Right lobe of liver (tissue), 6 donors: ENCODE measurements around the gene PTPN18. TPM values are rescaled to one million over a fixed set of nuclear protein-coding genes. Genes with fewer than 3 reads are reported as not detected.

Experiments
- ATAC-seq, 4 donors: fragments of 200-7000 bp; cut with Tn5 transposase; one replicate each; pipeline ENCODE4 v1.9.1; 2020; ENCODE audit warnings: mild to moderate bottlenecking in 4 of 4, moderate library complexity in 4 of 4
- DNase-seq, 3 donors: peaks; one replicate each; pipeline ENCODE4 v3.0.0-alpha.2; 2020
- H3K27ac ChIP-seq, 3 donors: fragments of 200-600 bp; one replicate each; pipeline ENCODE4 v1.8.0; 2022
- H3K27me3 ChIP-seq, 2 donors: fragments of 200-600 bp; one replicate each; pipeline ENCODE4 v1.8.0; 2022
- H3K36me3 ChIP-seq, 4 donors: fragments of 200-600 bp; sonication (generic) in 1 of 4; one replicate each; pipeline versions ENCODE4 v1.5.1 to v1.8.0; 2017 to 2022; ENCODE audit warnings: control low read depth in 1 of 4
- H3K4me1 ChIP-seq, 4 donors: fragments of 200-600 bp; sonication (generic) in 1 of 4; one replicate each; pipeline versions ENCODE4 v1.5.1 to v1.8.0; 2017 to 2022; ENCODE audit warnings: control low read depth in 1 of 4
- H3K4me3 ChIP-seq, 3 donors: fragments of 200-600 bp; one replicate each; pipeline ENCODE4 v1.8.0; 2022
- H3K9me3 ChIP-seq, 4 donors: fragments of 200-600 bp; sonication (generic) in 1 of 4; one replicate each; pipeline versions ENCODE4 v1.5.1 to v1.8.0; 2017 to 2022; ENCODE audit warnings: control low read depth in 1 of 4
- CTCF ChIP-seq, 4 donors: fragments of 200-600 bp in 3 of 4; fragments of 450-650 bp in 1 of 4; IDR thresholded peaks; one replicate each; pipeline versions ENCODE4 v1.5.1 to v1.8.0; 2016 to 2022; ENCODE audit warnings: antibody characterized with exemption in 4 of 4, mild to moderate bottlenecking in 2 of 4
- POLR2A ChIP-seq: fragments of 450-650 bp; IDR thresholded peaks from one replicate; pipeline ENCODE4 v1.6.1; 2017; ENCODE audit warnings: antibody characterized with exemption, mild to moderate bottlenecking
- WGBS: methylation state at CpG from one replicate; pipeline ENCODE4 v1.1.6; 2018; ENCODE audit warnings: low coverage, low lambda C conversion rate; ENCODE audit not compliant: insufficient coverage; ENCODE audit errors: missing lambda C conversion rate; 5-methylcytosine and 5-hydroxymethylcytosine counted together
- intact Hi-C, 2 donors: fragments of 100-400 bp; cut with DNase I; formaldehyde crosslinking; loops; one replicate each; pipeline versions ENCODE4 v1.11.2 to v1.14.1; 2022
- total RNA-seq, 6 experiments: library from RNA; depleted of rRNA in 2 of 6; stranded (reverse); fragments of >200 nt in 2 of 6; fragmentation: NEBNext Ultra II Directional in 3 of 6; extraction: Animal tissue kit (Norgen Biotek cat#: 25700) in 3 of 6; gene quantifications; one replicate each; pipeline versions ENCODE4 v1.1.0 to v1.2.4, GENCODE V29; 2016 to 2023
- donor health status: DM: no; HTN: yes; CAD: no.
- donor health status: DM: no; HTN: no; CAD: no.
- donor health status: DM: no; HTN: no; CAD: no.
- donor health status: DM: no; HTN: yes; CAD: no.
- donor health status: DM: no; HTN: yes; CAD: no.

PTPN18 gene
- total RNA-seq, 6 experiments from 2014 or later: 25.6 to 43.5 (median 30.3) TPM

- DNase-seq (no peak), ATAC-seq (no peak)
- H3K27me3 ChIP-seq: no peaks in the 10 kb centered on the region
- no peak overlapping the region for H3K27ac ChIP-seq
- H3K9me3 ChIP-seq: no peaks in the 10 kb centered on the region
- no peak overlapping the region for H3K4me3 ChIP-seq
- no peaks in the 10 kb centered on the region for H3K36me3 ChIP-seq
- TF ChIP-seq POLR2A (no peak), CTCF (IDR thresholded peaks at IDR 0.05) (no peak)
- WGBS: no CpG with 5 or more reads among the region's 1 CpG
- peaks cover 0 to 12% (median 0%) of the 10 kb centered on the region in 4 donors for H3K4me1 ChIP-seq
- intact Hi-C loops: no loop called here
Observed at GRCh38 chr2:130354139-130354428, 1.8 kb upstream of the PTPN18 start.

- Histone ChIP-seq H3K9me3 (no peaks in the 10 kb centered on the region), H3K36me3 (no peaks in the 10 kb centered on the region), H3K4me3 (peak overlapping the region; percentile 74 to 93 (median 82)), H3K27ac (peak overlapping the region; percentile 49 to 84 (median 83)), H3K27me3 (no peaks in the 10 kb centered on the region), H3K4me1 (peaks cover 0 to 12% (median 0%) of the 10 kb centered on the region in 4 donors)
- DNase-seq (no peak), ATAC-seq (peak in 2 of 4 donors; percentile 5)
- intact Hi-C loops: no loop called here
- no peak for TF ChIP-seq POLR2A
- no peak for TF ChIP-seq CTCF (IDR thresholded peaks at IDR 0.05)
- 14% methylated on average over 16 of the region's 21 CpGs for WGBS
Observed at GRCh38 chr2:130355172-130355577, 681 bp upstream of the PTPN18 start.

GRCh38 chr2:130357864-130358263, 2.0 kb downstream of the PTPN18 start:
- 91% methylated on average over 4 of the region's 7 CpGs for WGBS

GRCh38 chr2:130358420-130359350, 2.8 kb downstream of the PTPN18 start:
- WGBS: 100% methylated on average over 4 of the region's 33 CpGs
- Histone ChIP-seq H3K36me3 (peaks cover 0 to 2% (median 0%) of the 10 kb centered on the region in 4 donors), H3K9me3 (no peaks in the 10 kb centered on the region), H3K27me3 (no peaks in the 10 kb centered on the region), H3K4me1 (peaks cover 0 to 12% (median 0%) of the 10 kb centered on the region in 4 donors), H3K4me3 (no peak overlapping the region), H3K27ac (no peak overlapping the region)
- DNase-seq (no peak), ATAC-seq (no peak)
- TF ChIP-seq POLR2A (no peak), CTCF (IDR thresholded peaks at IDR 0.05) (no peak)
- intact Hi-C loops: no loop called here

More at GRCh38 chr2:130357864-130358263, 2.0 kb downstream of the PTPN18 start:
- no peak for DNase-seq
- no peak for ATAC-seq
- H3K27me3 ChIP-seq: no peaks in the 10 kb centered on the region
- intact Hi-C loops: no loop called here
- H3K4me3 ChIP-seq: no peak overlapping the region
- H3K36me3 ChIP-seq: peaks cover 0 to 2% (median 0%) of the 10 kb centered on the region in 4 donors
- H3K9me3 ChIP-seq: no peaks in the 10 kb centered on the region
- H3K27ac ChIP-seq: no peak overlapping the region
- peaks cover 0 to 12% (median 0%) of the 10 kb centered on the region in 4 donors for H3K4me1 ChIP-seq
- TF ChIP-seq POLR2A (no peak), CTCF (IDR thresholded peaks at IDR 0.05) (no peak)
